Fibroblast of peridontal ligament (primary cell): Measurements from ENCODE around the gene CCL17.
"Not testable (repeated sequence)": the region's sequence is repeated elsewhere in the genome, so short reads cannot be mapped to it uniquely, and the experiment has no call there.

Experiments
- DNase-seq: peaks from one replicate; pipeline ENCODE4 v3.0.0-alpha.2; 2010; ENCODE audit errors: extremely low read depth

Gene CCL17

DNA sequence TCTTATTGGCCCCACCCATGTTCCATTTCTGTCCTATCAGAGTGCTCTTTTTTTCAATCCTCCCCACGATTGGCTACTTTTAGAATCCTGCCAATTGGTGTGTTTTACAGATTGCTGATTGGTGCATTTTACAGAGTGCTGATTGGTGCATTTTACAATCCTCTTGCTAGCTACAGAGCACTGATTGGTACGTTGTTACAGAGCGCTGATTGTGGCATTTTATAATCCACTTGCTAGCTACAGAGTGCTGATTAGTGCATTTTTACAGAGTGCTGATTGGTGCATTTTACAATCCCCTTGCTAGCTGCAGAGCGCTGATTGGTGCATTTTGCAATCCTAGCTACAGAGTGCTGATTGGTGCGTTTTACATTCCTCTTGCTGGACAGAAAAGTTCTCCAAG is 9.5 kb upstream of the CCL17 start:
- DNase-seq, result no peak

DNA sequence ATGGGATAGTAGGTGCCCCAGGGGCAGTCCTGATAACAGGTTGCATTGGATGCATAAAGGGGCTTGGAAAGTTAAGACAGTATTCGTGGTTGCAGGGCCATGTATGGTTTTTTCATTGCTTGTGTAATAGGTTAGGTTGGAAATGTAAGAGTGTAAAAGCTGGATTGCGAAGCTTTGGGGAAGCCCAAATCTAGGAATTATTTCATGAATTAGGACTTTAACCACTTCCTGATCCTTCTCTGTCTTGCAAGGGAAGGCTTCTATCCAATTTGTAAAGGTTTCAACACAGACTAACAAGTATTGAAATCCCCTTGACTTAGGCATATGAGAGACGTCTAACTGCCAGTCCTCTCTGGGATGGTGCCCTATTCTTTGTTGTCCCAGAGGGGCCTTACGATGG is 7.8 kb upstream of the CCL17 start:
- no peak for DNase-seq

DNA sequence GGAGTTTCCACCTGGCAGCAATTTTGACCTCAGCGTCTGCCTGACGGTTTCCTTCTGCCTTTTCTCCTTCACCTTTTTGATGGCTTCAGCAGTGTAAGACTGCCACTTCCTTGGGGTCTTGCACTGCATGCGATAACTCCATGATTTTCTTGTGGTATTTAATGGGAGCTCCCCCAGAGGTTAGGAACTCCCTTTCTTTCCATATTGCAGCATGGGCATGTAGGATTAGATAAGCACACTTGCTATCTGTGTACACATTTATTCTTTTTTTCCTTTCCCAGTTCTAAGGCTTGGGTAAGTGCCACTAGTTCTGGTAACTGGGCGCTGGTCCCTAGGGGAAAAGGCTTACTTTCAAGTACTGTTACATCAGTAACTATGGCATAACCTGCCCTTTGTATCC is 7.1 kb upstream of the CCL17 start:
- DNase-seq, result not testable (repeated sequence)

DNA sequence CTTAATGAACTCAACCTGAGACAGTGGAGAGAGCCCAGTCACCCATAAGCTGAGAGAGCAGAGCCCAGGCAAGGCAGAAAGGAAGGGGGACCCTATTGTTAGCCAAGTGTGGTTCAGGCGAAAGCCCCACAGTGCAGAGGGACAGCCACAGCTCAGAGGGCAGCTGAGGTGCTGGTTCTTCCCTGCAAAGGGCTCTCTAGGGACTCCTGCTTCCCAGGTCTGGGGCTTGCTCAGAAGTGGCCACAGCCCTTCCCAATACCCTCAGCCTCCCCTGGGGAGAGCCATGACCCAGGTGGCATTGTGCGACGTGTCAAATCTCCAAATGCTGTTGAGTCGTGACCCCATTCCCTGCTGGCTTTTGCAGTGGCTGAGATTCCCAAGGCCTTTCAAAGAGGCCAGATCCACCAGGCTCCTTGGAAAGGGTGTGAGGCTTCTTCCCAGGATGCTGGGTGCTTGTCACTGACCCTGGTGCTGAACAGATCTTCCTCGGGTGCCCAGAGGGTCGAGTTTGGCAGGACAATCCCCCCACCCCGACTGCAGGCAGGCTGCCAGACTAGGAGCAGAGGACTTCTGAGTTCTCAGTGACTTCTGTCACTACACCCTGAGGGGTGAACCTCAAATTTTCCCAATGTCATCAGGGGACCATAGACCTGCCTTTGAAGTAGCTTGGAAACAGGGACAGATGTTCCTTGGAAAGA is 2.5 kb upstream of the CCL17 start:
- DNase-seq, result no peak

DNA sequence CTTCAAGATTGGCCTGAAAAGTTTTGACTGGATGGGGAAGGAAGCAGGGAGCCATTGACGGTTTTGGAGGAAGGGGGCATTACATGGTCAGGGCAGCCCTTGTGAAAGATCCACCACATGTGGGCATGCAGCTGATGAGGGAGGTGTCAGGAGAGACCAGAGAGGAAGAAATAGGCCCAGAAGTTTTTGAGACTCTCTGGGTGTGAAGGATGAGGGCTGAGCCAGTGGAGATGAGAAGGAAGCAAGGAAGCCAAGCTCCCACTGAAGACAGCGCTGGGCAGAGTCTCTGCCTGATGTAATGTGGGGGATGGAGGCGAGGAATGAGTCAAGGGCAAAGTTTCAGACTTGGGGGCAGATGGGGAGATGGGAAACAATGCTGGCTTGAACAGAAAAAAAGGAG is 530 bp downstream of the CCL17 start:
- DNase-seq, result no peak

DNA sequence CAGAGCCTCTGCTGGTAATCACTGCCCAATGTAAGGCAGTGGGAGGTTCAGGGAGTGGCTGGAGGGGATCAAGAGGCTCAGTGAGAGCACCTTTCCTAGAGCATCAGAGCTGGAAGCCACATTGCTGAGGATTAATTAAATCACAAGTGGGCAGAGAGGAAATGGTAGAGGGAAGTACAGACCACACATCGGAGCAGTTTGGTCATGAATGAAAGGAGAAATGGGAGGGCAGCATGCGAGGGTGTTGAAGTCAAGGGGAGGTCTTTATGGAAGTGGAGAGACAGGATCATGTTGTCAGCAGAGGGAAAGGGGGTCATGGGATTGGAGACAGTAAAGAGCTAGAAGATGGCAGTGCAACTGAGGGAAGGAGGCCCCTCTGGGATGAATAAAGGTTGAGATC is 2.3 kb downstream of the CCL17 start:
- no peak for DNase-seq

DNA sequence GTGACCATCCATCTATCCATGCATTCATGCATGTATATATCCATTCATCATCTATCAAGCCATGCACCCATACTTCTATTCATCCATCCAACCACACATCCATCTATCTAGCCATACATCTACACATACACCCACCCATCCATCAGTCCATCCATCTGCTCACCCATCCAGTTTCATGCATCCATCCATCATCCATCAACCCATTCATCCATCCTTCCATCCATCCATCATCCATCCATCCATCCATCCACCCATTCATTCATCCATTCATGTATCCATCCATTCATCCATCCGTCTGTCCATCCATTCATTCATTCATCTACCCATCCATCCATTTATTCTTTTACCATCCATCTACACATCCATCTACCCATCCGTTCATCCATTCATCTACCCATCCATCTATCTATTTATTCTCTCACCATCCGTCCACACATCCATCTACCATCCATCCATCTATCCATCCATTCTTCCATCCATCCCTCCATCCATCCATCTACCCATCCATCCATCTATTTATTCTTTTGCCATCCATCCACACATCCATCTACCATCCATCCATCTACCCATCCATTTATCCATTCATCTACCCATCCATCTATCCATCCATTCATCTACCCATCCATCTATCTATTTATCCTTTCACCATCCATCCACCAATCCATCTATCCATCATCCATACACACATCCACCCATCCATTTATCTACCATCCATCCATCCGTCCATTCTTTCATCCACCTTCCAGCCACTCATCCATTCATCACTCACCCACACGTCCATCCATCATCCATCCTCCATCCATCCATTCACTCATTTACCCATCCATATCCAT is 3.2 kb downstream of the CCL17 start:
- no peak for DNase-seq

DNA sequence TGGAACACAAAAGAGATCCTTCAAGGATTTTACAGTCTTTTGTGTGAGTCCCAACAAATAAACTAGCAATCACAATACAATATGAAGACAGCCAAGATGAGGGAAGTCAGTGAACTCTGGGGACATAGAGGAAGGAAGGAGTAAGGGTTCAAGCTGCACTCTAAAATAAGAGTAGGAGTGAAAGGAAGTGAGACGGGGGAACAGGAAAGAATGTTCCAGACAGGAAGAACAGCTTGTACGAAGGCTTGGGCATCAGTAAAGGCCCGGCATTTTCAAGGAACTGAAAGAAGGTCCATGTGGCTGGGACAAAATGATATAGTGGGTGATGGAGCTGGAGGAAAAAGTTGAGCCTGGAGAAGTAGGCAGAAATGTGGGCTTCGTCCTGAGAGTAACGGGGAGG is 4.5 kb downstream of the CCL17 start:
- no peak for DNase-seq

DNA sequence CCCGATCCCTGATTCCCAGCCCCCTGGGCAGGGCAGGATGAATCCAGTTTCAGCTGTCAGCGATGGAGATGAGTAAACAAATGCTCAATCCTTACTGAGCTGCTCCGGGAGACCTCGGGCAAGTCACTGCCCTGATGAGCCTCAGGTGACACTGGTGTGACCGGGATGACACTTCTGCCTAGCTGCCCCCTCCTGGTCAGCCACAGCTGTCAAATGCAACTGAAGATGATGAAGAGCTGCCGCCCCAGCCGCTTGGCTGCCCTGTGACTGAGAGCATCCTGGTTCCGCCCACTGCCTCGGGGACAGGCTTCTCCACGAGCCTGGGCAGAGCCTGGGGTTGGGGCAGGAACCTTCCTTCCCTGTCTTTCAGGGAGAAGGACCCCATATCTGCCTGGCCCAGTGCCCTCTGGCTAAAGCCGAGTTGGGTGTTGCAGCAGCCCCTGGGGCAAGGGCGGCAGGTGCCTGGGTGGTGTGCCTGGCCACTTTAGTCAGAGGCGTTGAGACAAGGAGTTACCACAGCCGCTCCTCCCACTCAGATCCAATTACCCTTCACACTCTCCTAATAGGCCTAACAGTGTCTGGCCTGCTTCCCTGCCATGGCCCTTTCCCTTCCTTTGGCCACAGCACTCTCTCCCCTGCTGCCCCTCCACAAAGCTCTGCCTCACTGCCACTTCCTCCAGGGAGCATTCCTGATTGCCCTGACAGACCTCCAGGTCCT is 5.5 kb downstream of the CCL17 start:
- DNase-seq, result no peak

DNA sequence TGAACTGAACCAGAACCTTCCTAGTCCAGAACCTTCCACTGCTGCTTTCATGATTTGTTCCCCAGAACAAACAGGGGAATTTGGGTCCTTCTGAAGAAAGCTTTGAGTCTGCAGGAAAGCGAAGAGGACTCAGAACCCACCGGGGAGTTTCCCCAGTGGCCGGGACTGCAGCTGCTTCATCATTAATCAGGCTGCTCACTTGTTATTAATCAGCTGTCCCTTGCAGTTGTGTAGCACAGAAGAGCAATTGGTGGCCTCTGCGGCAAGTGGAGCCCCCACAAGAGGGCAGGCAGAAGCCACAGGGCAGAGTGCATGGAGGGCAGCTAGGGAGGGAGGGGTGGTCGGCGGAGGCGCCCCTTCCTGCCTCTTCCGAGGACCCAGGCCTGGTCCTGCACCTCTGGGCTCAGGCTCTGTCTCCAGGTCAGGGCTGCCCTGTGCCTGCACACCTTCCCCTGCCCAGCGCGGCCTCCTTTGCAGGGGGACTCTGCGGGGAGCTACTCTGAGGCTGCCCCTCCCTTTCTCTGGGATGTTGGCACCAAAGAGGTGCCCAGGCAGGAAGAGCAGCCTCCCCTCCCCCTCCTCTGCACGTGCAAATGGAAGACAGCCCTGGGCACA is 6.9 kb downstream of the CCL17 start:
- no peak for DNase-seq

DNA sequence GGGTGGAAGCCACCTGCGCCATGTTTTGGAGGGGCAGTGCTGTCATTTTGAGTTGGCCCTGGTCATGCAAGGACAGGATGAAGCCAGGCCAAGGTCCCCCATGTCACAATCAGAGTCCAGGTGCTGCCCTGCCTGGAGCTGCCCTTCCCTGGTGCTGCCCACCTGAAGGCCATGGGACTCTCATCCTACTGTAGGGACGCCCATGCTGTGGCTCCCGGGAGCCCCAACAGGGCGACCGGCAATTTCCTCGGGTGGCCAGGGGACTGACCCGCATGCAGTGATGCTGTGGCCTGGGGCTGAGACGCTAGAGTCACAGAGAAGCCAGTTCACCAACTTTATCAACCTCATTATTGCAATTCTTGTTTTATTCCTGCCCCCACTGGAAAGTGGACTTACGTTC is 8.0 kb downstream of the CCL17 start:
- DNase-seq, result no peak

DNA sequence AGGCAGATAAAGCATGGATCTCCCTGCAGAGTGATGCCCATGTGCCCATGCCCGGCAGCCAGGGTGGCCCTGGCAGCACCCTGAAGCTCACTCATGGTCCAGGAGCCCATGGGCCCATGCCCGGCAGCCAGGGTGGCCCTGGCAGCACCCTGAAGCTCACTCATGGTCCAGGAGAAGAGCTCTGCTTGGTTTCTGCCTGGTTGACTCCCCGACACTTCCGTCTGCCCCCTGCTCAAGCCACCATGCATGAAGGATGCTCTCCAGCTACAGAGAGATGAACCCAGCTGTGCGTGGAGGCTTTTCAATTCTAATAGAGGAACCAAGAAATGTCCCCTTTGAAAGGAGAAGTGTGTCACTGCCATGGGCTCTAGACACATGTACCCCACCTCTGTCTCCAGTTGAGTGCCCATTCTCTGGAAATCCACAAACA is 8.7 kb downstream of the CCL17 start:
- DNase-seq, result no peak

DNA sequence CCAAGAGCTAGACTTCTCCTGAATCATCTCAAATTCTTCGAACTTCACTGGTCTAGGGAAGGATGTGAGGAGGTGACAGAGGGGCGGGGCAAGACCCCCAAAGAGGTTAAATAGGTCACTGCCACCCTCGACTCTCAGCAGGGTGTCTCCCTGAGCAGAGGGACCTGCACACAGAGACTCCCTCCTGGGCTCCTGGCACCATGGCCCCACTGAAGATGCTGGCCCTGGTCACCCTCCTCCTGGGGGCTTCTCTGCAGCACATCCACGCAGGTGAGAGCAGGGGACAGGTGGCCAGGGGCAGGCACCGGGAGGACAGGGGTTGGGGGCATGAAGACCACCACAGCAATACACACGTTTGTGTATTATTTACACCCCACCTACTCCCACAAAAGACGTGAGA is 9.2 kb downstream of the CCL17 start:
- no peak for DNase-seq

DNA sequence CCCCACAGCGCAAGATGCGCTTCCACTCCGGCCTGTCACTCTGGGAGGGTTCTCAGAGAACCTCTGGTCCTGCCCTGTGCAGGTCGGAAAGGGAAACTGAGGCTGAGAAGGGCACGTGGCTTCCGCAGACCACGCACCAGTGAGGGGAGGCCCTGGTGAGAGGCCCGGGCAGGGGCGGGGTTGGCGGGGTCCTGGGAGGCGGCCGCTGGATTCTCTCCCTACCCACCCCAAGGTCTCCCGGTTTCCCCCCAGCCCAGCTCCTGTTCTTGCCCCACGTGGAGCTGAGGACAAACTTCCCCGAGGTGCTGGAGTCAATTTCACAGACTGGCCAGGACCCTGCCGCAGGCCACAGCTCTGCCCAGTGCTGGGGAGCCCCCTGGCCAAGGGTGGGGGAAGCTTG is 11.5 kb downstream of the CCL17 start:
- DNase-seq, result no peak

DNA sequence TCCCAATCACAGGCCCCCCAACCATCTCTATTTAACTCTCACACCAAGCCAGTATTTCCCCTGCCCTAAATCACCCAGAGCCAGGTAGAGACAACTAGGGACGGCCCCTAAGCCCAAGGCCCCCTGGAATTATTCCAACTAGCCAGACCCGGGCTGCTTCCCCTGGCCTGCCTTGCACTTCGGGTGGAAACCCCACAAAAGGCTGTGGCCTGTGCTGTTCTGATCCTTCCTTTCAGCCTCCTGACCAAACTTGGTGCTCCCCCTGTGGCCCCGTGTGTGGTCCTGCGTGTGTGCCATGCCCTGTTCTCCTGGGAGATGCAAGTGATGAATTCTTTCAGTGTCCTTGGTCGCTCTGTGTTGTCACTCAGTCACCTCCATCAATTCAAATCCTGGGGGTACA is 14.9 kb downstream of the CCL17 start:
- no peak for DNase-seq

DNA sequence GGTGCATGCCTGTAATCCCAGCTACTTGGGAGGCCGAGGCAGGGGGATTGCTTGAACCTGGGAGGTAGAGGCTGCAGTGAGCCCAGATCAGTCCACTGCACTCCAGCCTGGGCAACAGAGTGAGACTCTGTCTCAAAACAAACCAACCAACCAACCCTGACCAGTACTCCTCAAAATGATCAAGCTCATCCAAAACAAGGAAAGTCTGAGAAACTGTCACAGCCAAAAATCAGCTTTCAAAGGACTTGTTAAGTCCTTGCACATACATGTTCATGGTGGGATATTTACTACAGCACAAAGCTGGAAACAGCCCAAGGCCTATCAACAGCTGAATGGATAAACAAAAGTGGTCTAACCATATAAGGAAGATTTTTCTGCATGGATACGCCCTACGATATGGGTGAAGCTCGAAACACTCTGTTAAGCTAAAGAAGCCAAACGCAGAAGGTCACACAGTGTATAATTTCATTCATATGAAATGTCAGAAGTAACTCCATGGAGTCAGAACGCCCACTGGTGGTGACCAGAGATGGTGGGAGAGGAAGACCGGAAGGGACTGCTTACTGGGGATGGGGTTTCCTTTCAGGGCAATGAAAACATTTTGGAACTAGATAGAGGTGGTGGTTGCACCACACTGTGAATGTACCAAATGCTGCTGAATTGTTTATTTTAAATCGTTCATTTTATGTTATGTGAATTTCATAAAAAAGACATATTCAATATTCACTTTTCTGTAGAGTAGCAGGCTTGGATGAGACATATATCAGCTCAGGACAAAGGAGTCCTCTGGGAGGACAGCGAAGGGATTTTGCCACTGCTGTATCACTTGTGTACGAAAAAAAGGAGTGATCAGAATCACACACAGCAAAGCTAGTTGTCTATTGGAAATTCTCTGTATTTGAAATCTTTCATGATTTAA is 17.7 kb downstream of the CCL17 start:
- peak; percentile 84 for DNase-seq

DNA sequence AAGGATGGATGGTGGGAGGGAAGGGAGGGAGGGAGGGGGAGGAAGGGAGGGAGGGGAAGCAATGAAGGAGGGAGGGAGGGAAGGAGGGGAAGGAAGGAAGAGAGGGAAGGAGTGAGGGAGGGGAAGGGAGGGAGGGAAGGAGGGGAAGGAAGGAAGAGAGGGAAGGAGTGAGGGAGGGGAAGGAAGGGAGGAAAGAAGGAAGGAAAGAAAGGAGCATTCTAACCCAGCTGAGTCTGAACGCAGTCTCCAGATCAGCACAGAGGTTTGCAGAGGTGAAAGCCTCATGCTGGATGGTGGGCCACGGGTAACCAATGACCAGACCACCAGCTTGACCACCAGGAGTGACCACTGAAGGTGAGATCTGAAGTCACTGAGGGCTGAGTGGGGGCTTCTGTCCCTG is 18.6 kb downstream of the CCL17 start:
- no peak for DNase-seq

DNA sequence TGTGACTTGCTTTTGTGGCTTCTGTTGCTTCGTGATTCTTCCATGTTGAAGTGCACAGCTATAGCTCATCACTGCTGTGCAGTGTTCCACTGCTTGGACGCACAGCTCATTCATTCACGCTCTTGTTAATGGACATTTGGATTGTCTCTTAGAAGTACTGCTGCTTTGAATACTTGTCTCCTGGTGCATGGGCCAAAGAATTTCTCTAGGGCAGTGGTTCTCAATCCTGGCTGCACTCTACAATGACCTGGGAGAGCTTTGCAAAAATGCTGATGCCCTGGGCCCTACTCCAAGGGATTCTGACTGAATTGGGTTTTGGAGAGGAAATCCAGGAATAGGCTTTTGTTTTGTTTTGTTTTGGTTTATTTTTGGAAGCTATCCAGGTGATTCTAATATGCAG is 20.0 kb downstream of the CCL17 start:
- DNase-seq, result no peak

DNA sequence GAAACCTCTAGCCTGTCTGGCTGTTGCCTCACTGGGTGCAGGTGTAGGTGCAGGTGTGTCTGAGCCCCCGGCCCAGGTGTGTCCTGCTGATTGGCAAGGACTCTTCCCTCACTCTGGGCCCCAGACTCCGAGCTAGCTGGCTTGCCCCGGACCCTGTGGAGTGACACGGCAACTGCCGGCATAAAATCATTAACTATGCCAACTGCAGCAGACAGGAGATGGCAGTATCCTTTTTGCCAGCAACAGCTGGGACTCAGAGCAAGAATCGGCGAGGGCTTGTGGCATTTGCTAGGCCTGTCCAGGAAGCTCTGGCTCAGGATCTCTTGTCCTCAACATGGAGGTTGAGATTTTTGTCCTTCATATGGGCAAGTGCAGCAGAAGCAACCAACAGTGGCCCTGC is 21.8 kb downstream of the CCL17 start:
- no peak for DNase-seq

DNA sequence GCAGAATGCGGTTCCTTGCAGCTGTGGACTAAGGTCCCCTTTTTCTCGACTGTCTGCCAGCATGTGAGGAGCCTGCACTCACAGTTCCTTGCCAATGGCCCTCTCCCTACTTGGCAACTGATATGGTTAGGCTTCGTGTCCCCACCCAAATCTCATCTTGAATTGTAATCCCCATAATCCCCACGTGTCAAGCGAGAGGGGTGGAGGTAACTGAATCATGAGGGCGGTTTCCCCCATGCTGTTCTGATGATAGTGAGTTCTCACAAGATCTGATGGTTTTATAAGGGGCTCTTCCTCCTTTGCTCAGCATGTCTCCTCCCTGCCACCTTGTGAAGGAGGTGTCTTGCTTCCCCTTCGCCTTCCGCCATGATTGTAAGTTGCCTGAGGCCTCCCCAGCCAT is 22.7 kb downstream of the CCL17 start:
- no peak for DNase-seq

DNA sequence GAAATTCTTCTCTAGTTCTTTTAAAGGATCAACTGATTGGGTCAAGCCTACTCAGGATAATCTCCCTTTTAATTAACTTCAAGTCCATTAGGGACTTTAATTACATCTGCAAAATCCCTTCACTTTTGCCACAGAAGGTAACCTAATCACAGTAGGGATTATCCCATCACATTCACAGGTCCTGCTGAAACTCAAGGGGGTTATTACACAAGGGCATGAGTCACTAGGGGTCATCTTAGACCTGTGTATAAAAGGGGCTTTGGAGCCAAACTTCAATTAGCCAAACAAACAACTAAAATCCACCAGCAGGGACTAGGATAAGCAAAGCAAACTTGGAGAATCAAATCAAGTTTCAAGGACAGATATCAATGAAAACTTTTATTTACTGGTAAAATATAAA is 23.3 kb downstream of the CCL17 start:
- no peak for DNase-seq
